Lung (tissue), 16 donors: ENCODE results near the gene SMARCAL1. TPM values are rescaled to one million over a fixed set of nuclear protein-coding genes. Genes with fewer than 3 reads are reported as not detected.
A peak's percentile ranks its signal among the peaks of the same experiment; 100 is the strongest.

Experiments used
- ATAC-seq: fragments of 200-7000 bp; cut with Tn5 transposase; one replicate; pipeline ENCODE4 v1.9.1; 2020; ENCODE audit warnings: moderate number of reproducible peaks; ENCODE audit not compliant: insufficient read depth, low FRiP score
- DNase-seq, 3 donors: peaks; one replicate each; pipeline ENCODE4 v3.0.0-alpha.2; 2013 to 2017
- H3K27ac ChIP-seq, 2 donors: one replicate each; pipeline ENCODE4 v1.5.1; 2013; ENCODE audit warnings: mild to moderate bottlenecking in 2 of 2, moderate library complexity in 2 of 2, control low read depth in 1 of 2, inconsistent platforms in 1 of 2, low read depth in 1 of 2, low read length in 1 of 2
- H3K27me3 ChIP-seq, 3 donors: one replicate each; pipeline ENCODE4 v1.5.1; 2013; ENCODE audit warnings: low read length in 2 of 3; ENCODE audit not compliant: control insufficient read depth in 3 of 3, insufficient read depth in 3 of 3
- H3K36me3 ChIP-seq, 4 donors: one replicate each; pipeline ENCODE4 v1.5.1; 2013; ENCODE audit warnings: low read length in 4 of 4, mild to moderate bottlenecking in 1 of 4, moderate library complexity in 1 of 4; ENCODE audit not compliant: control insufficient read depth in 4 of 4, insufficient read depth in 4 of 4
- H3K4me1 ChIP-seq, 5 donors: one replicate each; pipeline ENCODE4 v1.5.1; 2013; ENCODE audit warnings: low read length in 5 of 5, mild to moderate bottlenecking in 2 of 5, moderate library complexity in 1 of 5; ENCODE audit not compliant: control insufficient read depth in 5 of 5, insufficient read depth in 5 of 5
- H3K4me3 ChIP-seq: one replicate; pipeline ENCODE4 v1.5.1; 2013; ENCODE audit warnings: mild to moderate bottlenecking, control low read depth, moderate library complexity
- H3K9ac ChIP-seq, 2 donors: one replicate each; pipeline ENCODE4 v1.5.1; 2013; ENCODE audit warnings: low read length in 2 of 2, control low read depth in 1 of 2; ENCODE audit not compliant: insufficient read depth in 1 of 2
- H3K9me3 ChIP-seq, 4 donors: one replicate each; pipeline ENCODE4 v1.5.1; 2013; ENCODE audit warnings: low read length in 3 of 4, mild to moderate bottlenecking in 1 of 4, moderate library complexity in 1 of 4; ENCODE audit not compliant: control insufficient read depth in 4 of 4, insufficient read depth in 3 of 4
- CTCF ChIP-seq: IDR thresholded peaks from 2 replicates; pipeline ENCODE4 v1.5.1; 2012; ENCODE audit warnings: mild to moderate bottlenecking; ENCODE audit errors: control extremely low read depth, extremely low read depth
- WGBS, 2 donors: extraction: QIAGEN DNeasy Blood & Tissue Kit; methylation state at CpG; one replicate each; pipeline ENCODE4 v1.1.7; 2013; 5-methylcytosine and 5-hydroxymethylcytosine counted together
- long read RNA-seq, 5 donors: transcript quantifications; one replicate each; lab custom pipeline, GENCODE V29; 2026
- polyA plus RNA-seq, 2 donors: library from polyadenylated mRNA; stranded (reverse); fragments of 200-250 nt; gene quantifications; one replicate each; pipeline ENCODE4 v1.2.1, GENCODE V29; 2013
- total RNA-seq, 2 donors: library from RNA; depleted of rRNA in 1 of 2; stranded (reverse); fragments of >200 nt in 1 of 2; gene quantifications; one replicate each; pipeline ENCODE4 v1.2.1, GENCODE V29; 2014 to 2021
- donor health status: control.
- donor health status: control.
- donor health status: Bipolar disorder and iron deficiency.
- donor health status: healthy.
- donor health status: DM: yes; HTN: yes; CAD: no.

Gene SMARCAL1
- total RNA-seq: 10 to 100 TPM; 18.0 to 28.6 TPM
- polyA plus RNA-seq: 1 to 10 TPM; 5.2 to 8.9 TPM
- long read RNA-seq, donor 1, partial matches to known transcripts: 0 of 1 reads
- long read RNA-seq, donor 1, other reads (novel, unspliced or antisense): 0 of 1 reads
- long read RNA-seq, donor 2, partial matches to known transcripts: 0 of 2 reads
- long read RNA-seq, donor 2, other reads (novel, unspliced or antisense): 0 of 2 reads
- long read RNA-seq, donor 3, partial matches to known transcripts: 7 of 8 reads
- long read RNA-seq, donor 3, other reads (novel, unspliced or antisense): 0 of 8 reads
- long read RNA-seq, donor 4, partial matches to known transcripts: 6 of 8 reads
- long read RNA-seq, donor 4, other reads (novel, unspliced or antisense): 0 of 8 reads
- long read RNA-seq, donor 5, partial matches to known transcripts: 10 of 16 reads
- long read RNA-seq, donor 5, other reads (novel, unspliced or antisense): 0 of 16 reads

- ATAC-seq: peak; percentile 98
Measured at GRCh38 chr2:216412022-216412999, at the start of gene SMARCAL1. SMARCAL1 (plus strand) TSS chr2:216412484; CDS start chr2:216414705, 2,221 bp downstream.

GRCh38 chr2:216362730-216363129 is 49.6 kb upstream of the SMARCAL1 start:
- H3K9ac ChIP-seq: no peak overlapping the region
- DNase-seq: peak; percentile 92 to 98 (median 97)
- WGBS, 2 donors: 46 to 53% methylated on average over 2 of the region's 2 CpGs

More at GRCh38 chr2:216412022-216412999, at the start of gene SMARCAL1:
- peak; percentile 99 to 100 (median 99) for DNase-seq
- Histone ChIP-seq H3K9me3 (no peaks in the 10 kb centered on the region), H3K27me3 (no peaks in the 10 kb centered on the region), H3K27ac (peak within 1 kb of the TSS; percentile 94 to 98), H3K36me3 (peaks cover 8 to 20% (median 11%) of the 10 kb centered on the region in 4 donors), H3K4me1 (peaks cover 0 to 9% (median 0%) of the 10 kb centered on the region in 5 donors), H3K4me3 (peak within 1 kb of the TSS; percentile 75), H3K9ac (peak within 1 kb of the TSS; percentile 56 to 76)
- TF ChIP-seq CTCF: no peak
- 5 to 7% methylated on average over 53 to 55 of the region's 56 CpGs for WGBS, 2 donors

GRCh38 chr2:216363221-216363620 is 49.1 kb upstream of the SMARCAL1 start:
- H3K27me3 ChIP-seq: peaks cover 0 to 3% (median 0%) of the 10 kb centered on the region in 3 donors
- no peak overlapping the region for H3K4me3 ChIP-seq
- H3K36me3 ChIP-seq: no peaks in the 10 kb centered on the region
- H3K9me3 ChIP-seq: no peaks in the 10 kb centered on the region
- no peak for TF ChIP-seq CTCF
- H3K27ac ChIP-seq: no peak overlapping the region
- peaks cover 0 to 40% (median 13%) of the 10 kb centered on the region in 5 donors for H3K4me1 ChIP-seq
- DNase-seq (no peak), ATAC-seq (no peak)
- WGBS, 2 donors: 79 to 81% methylated on average over 3 of the region's 3 CpGs
- no peak overlapping the region for H3K9ac ChIP-seq

More at GRCh38 chr2:216362730-216363129, 49.6 kb upstream of the SMARCAL1 start:
- Histone ChIP-seq H3K36me3 (no peaks in the 10 kb centered on the region), H3K4me3 (no peak overlapping the region), H3K9me3 (no peaks in the 10 kb centered on the region), H3K27me3 (no peaks in the 10 kb centered on the region), H3K27ac (no peak overlapping the region), H3K4me1 (peaks cover 0 to 40% (median 13%) of the 10 kb centered on the region in 5 donors)
- no peak for ATAC-seq
- no peak for TF ChIP-seq CTCF
